ENCODE results near the gene MAG.

MAG gene, protein sequence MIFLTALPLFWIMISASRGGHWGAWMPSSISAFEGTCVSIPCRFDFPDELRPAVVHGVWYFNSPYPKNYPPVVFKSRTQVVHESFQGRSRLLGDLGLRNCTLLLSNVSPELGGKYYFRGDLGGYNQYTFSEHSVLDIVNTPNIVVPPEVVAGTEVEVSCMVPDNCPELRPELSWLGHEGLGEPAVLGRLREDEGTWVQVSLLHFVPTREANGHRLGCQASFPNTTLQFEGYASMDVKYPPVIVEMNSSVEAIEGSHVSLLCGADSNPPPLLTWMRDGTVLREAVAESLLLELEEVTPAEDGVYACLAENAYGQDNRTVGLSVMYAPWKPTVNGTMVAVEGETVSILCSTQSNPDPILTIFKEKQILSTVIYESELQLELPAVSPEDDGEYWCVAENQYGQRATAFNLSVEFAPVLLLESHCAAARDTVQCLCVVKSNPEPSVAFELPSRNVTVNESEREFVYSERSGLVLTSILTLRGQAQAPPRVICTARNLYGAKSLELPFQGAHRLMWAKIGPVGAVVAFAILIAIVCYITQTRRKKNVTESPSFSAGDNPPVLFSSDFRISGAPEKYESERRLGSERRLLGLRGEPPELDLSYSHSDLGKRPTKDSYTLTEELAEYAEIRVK

DNA sequence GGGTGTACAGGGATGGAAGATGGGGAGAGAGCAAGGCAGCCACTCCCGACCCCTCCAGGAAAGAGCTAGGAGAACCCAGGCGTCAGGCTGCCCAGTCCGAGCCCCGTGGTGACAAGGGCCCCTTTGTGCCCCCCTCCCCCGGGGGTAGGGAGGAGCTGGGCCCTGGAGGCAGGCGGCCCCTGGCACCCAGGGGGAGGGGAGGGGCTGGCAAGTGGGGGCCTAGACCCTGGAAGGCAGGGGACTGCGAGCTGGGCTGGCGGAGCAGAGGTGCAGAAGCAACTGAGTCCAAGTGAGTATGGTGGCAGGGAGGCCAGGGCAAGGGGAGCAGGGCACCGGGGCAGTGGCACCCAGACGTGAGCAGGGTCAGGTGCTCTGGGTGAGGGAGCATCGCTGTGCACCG, at the start of gene MAG:
TSS of gene MAG (plus strand) at position 246 of the 400 bp plus-strand sequence. CDS start 3,248 bp downstream, outside the sequence.
- Histone ChIP-seq H3K36me3 (ENCODE audit: control insufficient read depth in 1 of 2, insufficient read depth in 2 of 2, low read length in 2 of 2) (no peaks in the 10 kb centered on the region), H3K27ac (ENCODE audit: low read depth, low read length) (no peak within 1 kb of the TSS), H3K4me1 (ENCODE audit: control insufficient read depth in 1 of 2, insufficient read depth in 2 of 2, low read length in 2 of 2) (no peaks in the 10 kb centered on the region), H3K27me3 (ENCODE audit: control insufficient read depth in 1 of 2, insufficient read depth in 2 of 2, low read length in 2 of 2) (no peaks in the 10 kb centered on the region), H3K4me3 (ENCODE audit: low read depth in 1 of 2, low read length in 2 of 2) (no peak within 1 kb of the TSS), H3K9me3 (ENCODE audit: control insufficient read depth in 1 of 2, low read length in 2 of 2) (no peaks in the 10 kb centered on the region), H3K9ac (ENCODE audit: low read depth in 1 of 2, low read length in 2 of 2) (no peak within 1 kb of the TSS)

DNA sequence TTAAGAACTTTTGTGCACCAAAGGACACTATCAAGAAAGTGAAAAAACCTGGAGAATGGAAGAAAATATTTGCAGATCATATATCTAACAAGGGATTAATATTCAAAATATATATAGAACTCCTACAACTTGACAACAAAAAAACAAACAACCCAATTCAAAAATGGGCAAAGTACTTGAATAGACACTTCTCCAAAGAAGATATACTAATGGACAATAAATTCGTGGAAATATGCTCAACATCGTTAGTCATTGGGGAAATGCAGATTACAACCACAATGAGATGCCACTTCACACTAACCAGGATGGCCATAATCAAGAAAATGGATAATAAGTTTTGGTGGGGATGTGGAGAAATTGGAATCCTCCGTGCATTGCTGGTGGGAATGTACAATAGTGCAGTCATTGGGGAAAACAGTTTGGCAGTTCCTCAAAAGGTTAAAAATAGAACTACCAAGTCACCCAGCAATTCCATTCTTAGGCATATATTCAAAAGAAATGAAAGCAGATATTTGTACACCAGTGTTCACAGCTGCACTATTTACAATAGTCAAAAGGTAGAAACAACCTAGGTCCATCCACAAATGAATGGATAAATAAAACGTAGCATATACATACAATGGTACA, 45.4 kb upstream of the MAG start:
- peaks cover 0 to 11% of the 10 kb centered on the region in 2 donors for H3K36me3 ChIP-seq (ENCODE audit: control insufficient read depth in 1 of 2, insufficient read depth in 2 of 2, low read length in 2 of 2)
- H3K9me3 ChIP-seq (ENCODE audit: control insufficient read depth in 1 of 2, low read length in 2 of 2) = no peaks in the 10 kb centered on the region
- H3K4me3 ChIP-seq (ENCODE audit: low read depth in 1 of 2, low read length in 2 of 2) = no peak overlapping the region
- peaks cover 9 to 10% of the 10 kb centered on the region in 2 donors for H3K4me1 ChIP-seq (ENCODE audit: control insufficient read depth in 1 of 2, insufficient read depth in 2 of 2, low read length in 2 of 2)
- no peak overlapping the region for H3K27ac ChIP-seq (ENCODE audit: low read depth, low read length)
- no peak overlapping the region for H3K9ac ChIP-seq (ENCODE audit: low read depth in 1 of 2, low read length in 2 of 2)
- H3K27me3 ChIP-seq (ENCODE audit: control insufficient read depth in 1 of 2, insufficient read depth in 2 of 2, low read length in 2 of 2) = no peaks in the 10 kb centered on the region

DNA sequence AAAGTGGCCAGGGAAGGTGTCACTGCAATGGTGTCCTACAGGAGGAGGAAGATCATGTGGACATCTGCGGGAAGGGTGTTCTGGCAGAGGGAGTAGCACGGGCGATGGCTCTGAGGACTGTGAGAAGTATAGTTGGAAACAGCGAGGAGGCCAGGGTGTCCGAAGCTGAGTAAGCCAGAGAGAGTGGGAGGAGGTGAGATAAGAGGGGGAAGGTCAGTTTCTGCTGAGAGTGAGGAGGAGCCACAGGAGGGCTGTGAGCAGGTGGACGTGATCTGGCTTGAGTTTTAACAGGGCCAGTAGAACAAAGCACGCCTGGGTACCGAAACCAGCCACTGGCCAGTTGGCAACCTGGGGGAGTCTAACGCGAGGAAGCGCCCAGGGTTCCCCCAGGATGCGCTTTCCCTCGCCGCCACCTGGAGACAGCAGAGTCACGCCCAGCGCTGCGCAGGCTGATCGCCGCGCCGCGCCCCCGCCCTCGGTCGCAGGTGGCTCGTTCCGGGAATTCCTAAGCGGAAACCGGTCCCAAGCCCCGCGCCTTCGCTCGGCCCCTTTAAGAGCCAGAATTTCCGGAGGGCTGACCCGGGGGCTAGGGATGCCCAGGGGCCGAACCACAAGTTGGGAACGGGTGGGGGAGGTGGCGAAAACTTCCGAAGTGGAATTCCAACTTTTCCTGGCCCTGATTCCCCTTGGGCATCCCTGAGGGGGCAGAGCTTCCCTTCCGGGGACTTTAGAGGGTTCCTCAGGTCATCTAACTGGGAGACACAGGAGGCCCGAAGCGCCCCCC, 44.2 kb upstream of the MAG start:
- Histone ChIP-seq H3K27me3 (ENCODE audit: control insufficient read depth in 1 of 2, insufficient read depth in 2 of 2, low read length in 2 of 2) (no peaks in the 10 kb centered on the region), H3K9me3 (ENCODE audit: control insufficient read depth in 1 of 2, low read length in 2 of 2) (no peaks in the 10 kb centered on the region), H3K27ac (ENCODE audit: low read depth, low read length) (peak overlapping the region; percentile 93), H3K9ac (ENCODE audit: low read depth in 1 of 2, low read length in 2 of 2) (peak overlapping the region; percentile 73 to 88), H3K36me3 (ENCODE audit: control insufficient read depth in 1 of 2, insufficient read depth in 2 of 2, low read length in 2 of 2) (peaks cover 0 to 12% of the 10 kb centered on the region in 2 donors), H3K4me1 (ENCODE audit: control insufficient read depth in 1 of 2, insufficient read depth in 2 of 2, low read length in 2 of 2) (peaks cover 9 to 10% of the 10 kb centered on the region in 2 donors), H3K4me3 (ENCODE audit: low read depth in 1 of 2, low read length in 2 of 2) (peak overlapping the region; percentile 77 to 90)

DNA sequence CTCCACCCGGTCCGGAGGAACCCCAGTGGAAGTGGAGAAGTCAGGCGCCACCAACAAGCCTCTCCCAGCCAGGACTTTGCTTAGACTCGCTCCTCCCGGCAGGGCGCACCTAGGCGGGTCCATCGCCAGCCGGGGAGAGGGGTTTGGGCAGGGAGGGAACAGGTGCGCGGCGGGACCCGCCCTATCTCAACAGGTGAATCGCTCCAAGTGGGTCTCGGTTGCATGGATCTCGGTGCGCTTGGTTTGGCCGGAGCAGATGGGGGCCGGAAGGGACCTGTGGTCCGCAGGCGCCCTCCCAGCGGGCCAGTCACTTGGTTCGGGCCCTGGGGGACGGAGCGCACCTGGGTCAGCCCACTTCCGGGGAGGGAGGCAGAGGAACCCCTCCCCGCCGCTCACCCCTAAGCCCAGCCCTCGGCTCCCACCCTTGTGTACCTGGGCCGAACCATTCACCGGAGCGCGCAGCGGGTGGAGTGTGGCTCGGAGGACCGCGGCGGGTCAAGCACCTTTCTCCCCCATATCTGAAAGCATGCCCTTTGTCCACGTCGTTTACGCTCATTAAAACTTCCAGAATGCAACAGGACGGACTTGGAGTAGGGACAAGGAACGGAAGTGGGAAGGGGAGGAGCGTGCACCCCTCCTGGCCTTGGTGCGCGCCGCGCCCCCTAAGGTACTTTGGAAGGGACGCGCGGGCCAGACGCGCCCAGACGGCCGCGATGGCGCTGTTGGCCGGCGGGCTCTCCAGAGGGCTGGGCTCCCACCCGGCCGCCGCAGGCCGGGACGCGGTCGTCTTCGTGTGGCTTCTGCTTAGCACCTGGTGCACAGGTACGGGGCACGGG, 43.4 kb upstream of the MAG start, which contains the start of gene LSR:
TSS of gene LSR (plus strand) at position 693 of the 836 bp plus-strand sequence. CDS start at position 714, 21 bp downstream.
- peak within 1 kb of the TSS; percentile 73 to 88 for H3K9ac ChIP-seq (ENCODE audit: low read depth in 1 of 2, low read length in 2 of 2)
- peak within 1 kb of the TSS; percentile 93 for H3K27ac ChIP-seq (ENCODE audit: low read depth, low read length)
- H3K27me3 ChIP-seq (ENCODE audit: control insufficient read depth in 1 of 2, insufficient read depth in 2 of 2, low read length in 2 of 2) = no peaks in the 10 kb centered on the region
- H3K4me1 ChIP-seq (ENCODE audit: control insufficient read depth in 1 of 2, insufficient read depth in 2 of 2, low read length in 2 of 2) = peaks cover 9 to 10% of the 10 kb centered on the region in 2 donors
- no peaks in the 10 kb centered on the region for H3K9me3 ChIP-seq (ENCODE audit: control insufficient read depth in 1 of 2, low read length in 2 of 2)
- H3K4me3 ChIP-seq (ENCODE audit: low read depth in 1 of 2, low read length in 2 of 2) = peak within 1 kb of the TSS; percentile 77 to 90
- H3K36me3 ChIP-seq (ENCODE audit: control insufficient read depth in 1 of 2, insufficient read depth in 2 of 2, low read length in 2 of 2) = peaks cover 0 to 17% of the 10 kb centered on the region in 2 donors

DNA sequence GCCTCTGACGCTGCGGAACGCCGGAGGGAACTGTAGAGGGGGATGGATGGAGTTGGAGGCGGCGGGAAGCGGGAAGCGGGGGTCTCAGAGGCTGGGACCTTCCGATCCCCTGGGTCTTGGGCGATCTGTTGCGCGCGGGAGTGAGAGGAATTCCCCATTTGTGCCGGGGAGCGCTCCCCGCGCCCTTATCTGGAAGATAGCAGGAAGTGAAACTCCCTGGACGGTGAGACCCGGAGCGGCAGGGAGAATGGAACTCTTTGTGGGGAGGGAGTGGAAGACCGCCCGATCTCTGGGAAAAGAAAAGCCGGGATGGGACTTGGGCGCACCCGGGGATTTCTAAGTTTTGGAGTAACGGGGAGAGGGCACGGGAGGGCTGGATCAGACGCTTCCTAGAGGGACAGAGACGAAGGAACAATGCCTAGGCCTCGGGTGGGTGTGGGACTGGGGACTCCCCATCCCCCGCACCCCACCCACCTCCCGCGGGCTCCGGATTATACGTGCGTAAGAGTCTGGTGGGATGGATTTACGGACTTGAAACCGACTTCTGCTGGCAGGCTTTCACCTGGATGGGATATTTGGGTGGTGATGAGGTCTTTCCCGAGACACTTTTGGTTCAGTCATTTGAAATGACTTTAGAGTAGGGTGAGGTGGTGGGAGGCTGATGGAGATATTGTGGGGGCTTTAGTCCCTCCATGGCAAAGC, 42.7 kb upstream of the MAG start:
- peak overlapping the region; percentile 93 for H3K27ac ChIP-seq (ENCODE audit: low read depth, low read length)
- H3K9me3 ChIP-seq (ENCODE audit: control insufficient read depth in 1 of 2, low read length in 2 of 2) = no peaks in the 10 kb centered on the region
- H3K4me3 ChIP-seq (ENCODE audit: low read depth in 1 of 2, low read length in 2 of 2) = peak overlapping the region; percentile 77 to 90
- peaks cover 0 to 20% of the 10 kb centered on the region in 2 donors for H3K36me3 ChIP-seq (ENCODE audit: control insufficient read depth in 1 of 2, insufficient read depth in 2 of 2, low read length in 2 of 2)
- no peaks in the 10 kb centered on the region for H3K27me3 ChIP-seq (ENCODE audit: control insufficient read depth in 1 of 2, insufficient read depth in 2 of 2, low read length in 2 of 2)
- H3K9ac ChIP-seq (ENCODE audit: low read depth in 1 of 2, low read length in 2 of 2) = peak overlapping the region; percentile 73 to 88
- peaks cover 9 to 10% of the 10 kb centered on the region in 2 donors for H3K4me1 ChIP-seq (ENCODE audit: control insufficient read depth in 1 of 2, insufficient read depth in 2 of 2, low read length in 2 of 2)

DNA sequence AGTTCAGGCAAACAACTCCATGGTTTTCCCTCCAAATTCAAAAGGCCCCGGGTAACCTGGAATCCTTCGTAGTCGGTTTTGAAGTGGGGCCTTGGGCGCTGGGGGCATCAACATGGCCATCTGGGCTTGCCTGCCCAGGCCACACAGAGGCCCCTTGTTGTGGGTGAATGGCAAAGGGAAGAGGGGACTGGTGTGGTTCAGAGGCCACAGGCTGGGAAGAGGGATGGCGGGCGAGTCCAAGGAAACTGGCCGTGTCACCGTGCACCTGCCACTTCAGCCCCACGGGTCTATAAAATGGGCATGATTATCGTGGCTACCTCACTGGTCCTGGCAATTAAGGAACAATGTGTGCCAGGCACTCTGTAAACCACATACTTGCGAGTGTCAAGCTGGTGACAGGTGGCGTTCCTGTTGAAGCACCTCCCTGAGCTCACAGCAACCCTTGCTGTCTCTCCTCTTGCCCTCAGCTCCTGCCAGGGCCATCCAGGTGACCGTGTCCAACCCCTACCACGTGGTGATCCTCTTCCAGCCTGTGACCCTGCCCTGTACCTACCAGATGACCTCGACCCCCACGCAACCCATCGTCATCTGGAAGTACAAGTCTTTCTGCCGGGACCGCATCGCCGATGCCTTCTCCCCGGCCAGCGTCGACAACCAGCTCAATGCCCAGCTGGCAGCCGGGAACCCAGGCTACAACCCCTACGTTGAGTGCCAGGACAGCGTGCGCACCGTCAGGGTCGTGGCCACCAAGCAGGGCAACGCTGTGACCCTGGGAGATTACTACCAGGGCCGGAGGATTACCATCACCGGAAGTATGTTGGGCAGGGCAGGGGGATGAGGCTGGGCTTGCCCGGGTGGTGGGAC, 41.9 kb upstream of the MAG start:
- Histone ChIP-seq H3K9ac (ENCODE audit: low read depth in 1 of 2, low read length in 2 of 2) (peak overlapping the region; percentile 73 to 88), H3K27ac (ENCODE audit: low read depth, low read length) (no peak overlapping the region), H3K27me3 (ENCODE audit: control insufficient read depth in 1 of 2, insufficient read depth in 2 of 2, low read length in 2 of 2) (no peaks in the 10 kb centered on the region), H3K4me1 (ENCODE audit: control insufficient read depth in 1 of 2, insufficient read depth in 2 of 2, low read length in 2 of 2) (peaks cover 9 to 11% of the 10 kb centered on the region in 2 donors), H3K9me3 (ENCODE audit: control insufficient read depth in 1 of 2, low read length in 2 of 2) (no peaks in the 10 kb centered on the region), H3K4me3 (ENCODE audit: low read depth in 1 of 2, low read length in 2 of 2) (peak overlapping the region; percentile 77 to 90), H3K36me3 (ENCODE audit: control insufficient read depth in 1 of 2, insufficient read depth in 2 of 2, low read length in 2 of 2) (peaks cover 0 to 28% of the 10 kb centered on the region in 2 donors)

DNA sequence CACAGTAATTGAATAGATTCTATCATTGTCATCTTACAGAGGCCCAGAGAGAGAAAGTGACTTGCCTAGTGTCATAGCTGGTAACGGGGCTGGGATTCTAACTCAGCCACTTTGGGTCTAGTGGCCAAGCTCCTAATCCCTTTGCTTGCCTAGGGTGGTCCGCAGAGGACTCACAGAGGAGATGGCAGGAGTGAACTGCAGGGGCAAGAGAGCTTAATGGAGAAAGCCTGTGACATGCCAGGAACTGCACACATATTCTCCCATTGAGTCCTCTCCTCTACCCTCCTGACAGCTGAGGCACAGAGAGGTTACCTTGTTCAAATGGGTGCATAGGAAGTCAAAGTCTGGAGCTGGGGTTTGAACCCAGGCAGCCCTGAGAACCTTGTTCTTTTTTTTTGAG, 40.5 kb upstream of the MAG start:
- Histone ChIP-seq H3K9ac (ENCODE audit: low read depth in 1 of 2, low read length in 2 of 2) (no peak overlapping the region), H3K27me3 (ENCODE audit: control insufficient read depth in 1 of 2, insufficient read depth in 2 of 2, low read length in 2 of 2) (no peaks in the 10 kb centered on the region), H3K36me3 (ENCODE audit: control insufficient read depth in 1 of 2, insufficient read depth in 2 of 2, low read length in 2 of 2) (peaks cover 0 to 33% of the 10 kb centered on the region in 2 donors), H3K4me3 (ENCODE audit: low read depth in 1 of 2, low read length in 2 of 2) (no peak overlapping the region), H3K9me3 (ENCODE audit: control insufficient read depth in 1 of 2, low read length in 2 of 2) (no peaks in the 10 kb centered on the region), H3K27ac (ENCODE audit: low read depth, low read length) (no peak overlapping the region), H3K4me1 (ENCODE audit: control insufficient read depth in 1 of 2, insufficient read depth in 2 of 2, low read length in 2 of 2) (peaks cover 9 to 17% of the 10 kb centered on the region in 2 donors)

Data from duodenal mucosa (tissue), 2 donors.